GM11168 (cell line): ENCODE data around the gene STRIP1.
"Not testable (repeated sequence)": the region's sequence is repeated elsewhere in the genome, so short reads cannot be mapped to it uniquely, and the experiment has no call there.

Experiments
- in situ Hi-C: fragments of 300-500 bp; cut with MboI; formaldehyde crosslinking; loops from one replicate; pipeline ENCODE4 v1.12.0; 2022; ENCODE audit warnings: low sequenced_read_pairs; ENCODE audit not compliant: unreplicated experiment

Gene STRIP1

GRCh38 chr1:110067479-110067892, 33.1 kb downstream of the STRIP1 start:
- in situ Hi-C loops: no loop called here

GRCh38 chr1:110067893-110068645, 33.6 kb downstream of the STRIP1 start:
- in situ Hi-C loops: no loop called here

- in situ Hi-C loops: no loop called here
Observed at GRCh38 chr1:110068646-110069403, 34.4 kb downstream of the STRIP1 start.

GRCh38 chr1:110069404-110070281, 35.2 kb downstream of the STRIP1 start:
- in situ Hi-C loops: no loop called here

- in situ Hi-C loops: no loop called here
Observed at GRCh38 chr1:110070282-110070669, 35.9 kb downstream of the STRIP1 start.

GRCh38 chr1:110070671-110071242, 36.3 kb downstream of the STRIP1 start, which contains the start of gene ALX3:
ALX3 (minus strand) TSS chr1:110070672; CDS start chr1:110070612, 60 bp downstream.
- in situ Hi-C loops: no loop called here

GRCh38 chr1:110074166-110074565, 39.7 kb downstream of the STRIP1 start:
- in situ Hi-C loops: no loop called here

- in situ Hi-C loops: no loop called here
Observed at GRCh38 chr1:110076789-110077500, 42.5 kb downstream of the STRIP1 start.

- in situ Hi-C loops: not testable (repeated sequence)
Observed at GRCh38 chr1:110079995-110080394, 45.6 kb downstream of the STRIP1 start.

- in situ Hi-C loops: no loop called here
Observed at GRCh38 chr1:110081061-110081460, 46.6 kb downstream of the STRIP1 start.

- in situ Hi-C loops: no loop called here
Observed at GRCh38 chr1:110082477-110082876, 48.1 kb downstream of the STRIP1 start.

- in situ Hi-C loops: no loop called here
Observed at GRCh38 chr1:110083061-110083865, 48.8 kb downstream of the STRIP1 start.

GRCh38 chr1:110083866-110084226, 49.4 kb downstream of the STRIP1 start:
- in situ Hi-C loops: no loop called here

GRCh38 chr1:110084227-110085078, 50.0 kb downstream of the STRIP1 start:
- in situ Hi-C loops: no loop called here

GRCh38 chr1:110085671-110086070, 51.2 kb downstream of the STRIP1 start:
- in situ Hi-C loops: no loop called here

- in situ Hi-C loops: no loop called here
Observed at GRCh38 chr1:110086961-110087360, 52.5 kb downstream of the STRIP1 start.

- in situ Hi-C loops: no loop called here
Observed at GRCh38 chr1:110087812-110088738, 53.7 kb downstream of the STRIP1 start.
